Small intestine (tissue), 7 donors: ENCODE measurements around the gene GPR173. TPM values are rescaled to one million over a fixed set of nuclear protein-coding genes. Genes with fewer than 3 reads are reported as not detected.

Experiments
- DNase-seq, 2 donors: peaks; one replicate each; pipeline versions ENCODE4 v3.0.0 to v3.0.0-alpha.2; 2013
- FAIRE-seq: peaks from 2 replicates; lab custom pipeline; 2012; peaks lifted over from hg19 to GRCh38; lab: Jason Lieb, UNC
- H3K27ac ChIP-seq, 3 donors: one replicate each; pipeline ENCODE4 v1.5.1; 2013; ENCODE audit warnings: low read length in 2 of 3, mild to moderate bottlenecking in 2 of 3, control low read depth in 1 of 3, inconsistent platforms in 1 of 3, low read depth in 1 of 3, moderate library complexity in 1 of 3
- H3K27me3 ChIP-seq, 3 donors: one replicate each; pipeline ENCODE4 v1.6.1; 2013; ENCODE audit warnings: low read length in 3 of 3, inconsistent platforms in 1 of 3; ENCODE audit not compliant: control insufficient read depth in 3 of 3, insufficient read depth in 3 of 3
- H3K36me3 ChIP-seq, 3 donors: one replicate each; pipeline ENCODE4 v1.6.1; 2013; ENCODE audit warnings: low read length in 3 of 3, inconsistent platforms in 1 of 3, low read depth in 1 of 3, mild to moderate bottlenecking in 1 of 3, moderate library complexity in 1 of 3; ENCODE audit not compliant: control insufficient read depth in 3 of 3, insufficient read depth in 2 of 3
- H3K4me1 ChIP-seq, 3 donors: one replicate each; pipeline ENCODE4 v1.6.1; 2013; ENCODE audit warnings: low read length in 2 of 3, inconsistent platforms in 1 of 3, low read depth in 1 of 3, mild to moderate bottlenecking in 1 of 3, moderate library complexity in 1 of 3; ENCODE audit not compliant: control insufficient read depth in 3 of 3, insufficient read depth in 2 of 3
- H3K4me3 ChIP-seq, 3 donors: one replicate each; pipeline ENCODE4 v1.5.1; 2013; ENCODE audit warnings: low read length in 3 of 3, control low read depth in 1 of 3, inconsistent platforms in 1 of 3, low read depth in 1 of 3, mild to moderate bottlenecking in 1 of 3, moderate library complexity in 1 of 3
- H3K9me3 ChIP-seq, 2 donors: one replicate each; pipeline ENCODE4 v1.6.1; 2013; ENCODE audit warnings: low read depth in 1 of 2, low read length in 1 of 2; ENCODE audit not compliant: control insufficient read depth in 2 of 2, insufficient read depth in 1 of 2
- WGBS, 3 donors: extraction: QIAGEN DNeasy Blood & Tissue Kit; methylation state at CpG; one replicate each; pipeline ENCODE4 v1.1.7; 2013; 5-methylcytosine and 5-hydroxymethylcytosine counted together
- polyA plus RNA-seq, 4 donors: library from polyadenylated mRNA; stranded (reverse) in 3 of 4; unstranded in 1 of 4; fragments of 200-250 nt in 3 of 4; fragments of 120-200 nt in 1 of 4; gene quantifications; one replicate each; pipeline versions ENCODE4 v1.2.1 to v1.2.3, GENCODE V29; 2013
- donor health status: healthy with polysubstance abuse.
- donor health status: control.
- donor health status: control.
- donor health status: Bipolar disorder and iron deficiency.
- donor health status: healthy.

GPR173 gene
- polyA plus RNA-seq, 4 donors, result 0.27 to 3.5 (median 1.5) TPM; not detected in 1

GRCh38 chrX:53072418-53073114, 24.0 kb downstream of the GPR173 start:
- no peak for DNase-seq
- no peaks in the 10 kb centered on the region for H3K4me1 ChIP-seq
- no peak for FAIRE-seq
- no peaks in the 10 kb centered on the region for H3K27me3 ChIP-seq
- no peaks in the 10 kb centered on the region for H3K36me3 ChIP-seq
- H3K27ac ChIP-seq, result peak overlapping the region in 1 of 3 donors; percentile 73
- H3K4me3 ChIP-seq, result no peak overlapping the region
- 70 to 79% (median 72%) methylated on average over 9 of the region's 9 CpGs for whole genome bisulfite sequencing, 3 donors
- no peaks in the 10 kb centered on the region for H3K9me3 ChIP-seq

DNA sequence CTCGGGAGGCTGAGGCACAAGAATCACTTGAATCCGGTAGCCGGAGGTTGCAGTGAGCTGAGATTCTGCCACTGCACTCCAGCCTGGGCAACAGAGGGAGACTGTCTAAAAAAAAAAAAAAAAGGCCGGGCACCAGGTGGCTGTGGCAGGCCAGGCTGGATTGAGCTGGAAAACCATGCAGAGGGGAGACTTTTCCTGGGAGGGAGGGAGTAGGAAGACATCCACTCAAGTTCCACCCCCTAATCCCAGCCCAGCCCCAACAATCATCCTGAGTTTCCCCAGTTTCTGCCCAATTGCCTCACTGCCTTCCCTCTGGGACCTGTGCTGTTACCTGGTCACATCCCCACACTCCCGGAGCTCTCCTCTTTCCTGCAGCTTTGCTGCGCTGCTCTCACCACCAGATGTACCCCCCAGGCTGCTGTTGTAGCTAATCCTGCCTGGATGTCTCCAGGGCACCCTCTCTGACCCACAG, 24.6 kb downstream of the GPR173 start:
- no peak for FAIRE-seq
- no peak for DNase-seq
- Histone ChIP-seq H3K27me3 (no peaks in the 10 kb centered on the region), H3K4me3 (no peak overlapping the region), H3K27ac (peak overlapping the region in 1 of 3 donors; percentile 21), H3K4me1 (no peaks in the 10 kb centered on the region), H3K36me3 (no peaks in the 10 kb centered on the region), H3K9me3 (no peaks in the 10 kb centered on the region)
- 67 to 78% (median 69%) methylated on average over 5 to 6 of the region's 6 CpGs for WGBS, 3 donors

GRCh38 chrX:53075011-53075410, 26.4 kb downstream of the GPR173 start:
- no peak for DNase-seq
- WGBS, 3 donors, result 60 to 77% (median 71%) methylated on average over 6 to 7 of the region's 7 CpGs
- no peak for FAIRE-seq

DNA sequence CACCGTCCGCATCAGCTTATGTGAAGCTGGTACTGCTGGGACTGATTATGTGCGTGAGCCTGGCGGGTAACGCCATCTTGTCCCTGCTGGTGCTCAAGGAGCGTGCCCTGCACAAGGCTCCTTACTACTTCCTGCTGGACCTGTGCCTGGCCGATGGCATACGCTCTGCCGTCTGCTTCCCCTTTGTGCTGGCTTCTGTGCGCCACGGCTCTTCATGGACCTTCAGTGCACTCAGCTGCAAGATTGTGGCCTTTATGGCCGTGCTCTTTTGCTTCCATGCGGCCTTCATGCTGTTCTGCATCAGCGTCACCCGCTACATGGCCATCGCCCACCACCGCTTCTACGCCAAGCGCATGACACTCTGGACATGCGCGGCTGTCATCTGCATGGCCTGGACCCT, 28.1 kb downstream of the GPR173 start:
- no peaks in the 10 kb centered on the region for H3K9me3 ChIP-seq
- H3K4me3 ChIP-seq, result no peak overlapping the region
- no peaks in the 10 kb centered on the region for H3K27me3 ChIP-seq
- no peak overlapping the region for H3K27ac ChIP-seq
- no peaks in the 10 kb centered on the region for H3K4me1 ChIP-seq
- H3K36me3 ChIP-seq, result no peaks in the 10 kb centered on the region
- 96 to 97% (median 96%) methylated on average over 17 to 21 of the region's 21 CpGs for WGBS, 3 donors
- FAIRE-seq, result no peak
- no peak for DNase-seq

More at GRCh38 chrX:53075011-53075410, 26.4 kb downstream of the GPR173 start:
- no peak overlapping the region for H3K4me3 ChIP-seq
- H3K27me3 ChIP-seq, result no peaks in the 10 kb centered on the region
- H3K27ac ChIP-seq, result no peak overlapping the region
- H3K4me1 ChIP-seq, result no peaks in the 10 kb centered on the region
- no peaks in the 10 kb centered on the region for H3K36me3 ChIP-seq
- no peaks in the 10 kb centered on the region for H3K9me3 ChIP-seq

- H3K36me3 ChIP-seq, result no peaks in the 10 kb centered on the region
- WGBS, 3 donors, result 93 to 94% (median 94%) methylated on average over 8 to 27 of the region's 27 CpGs
- no peaks in the 10 kb centered on the region for H3K4me1 ChIP-seq
- no peak overlapping the region for H3K27ac ChIP-seq
- H3K9me3 ChIP-seq, result no peaks in the 10 kb centered on the region
- H3K4me3 ChIP-seq, result no peak overlapping the region
- FAIRE-seq, result no peak
- DNase-seq, result no peak
- no peaks in the 10 kb centered on the region for H3K27me3 ChIP-seq
Measured at GRCh38 chrX:53077207-53078197, 28.9 kb downstream of the GPR173 start.

- H3K36me3 ChIP-seq, result no peaks in the 10 kb centered on the region
- no peak overlapping the region for H3K4me3 ChIP-seq
- H3K27ac ChIP-seq, result no peak overlapping the region
- H3K9me3 ChIP-seq, result no peaks in the 10 kb centered on the region
- no peaks in the 10 kb centered on the region for H3K4me1 ChIP-seq
- no peak for FAIRE-seq
- no peak for DNase-seq
- no peaks in the 10 kb centered on the region for H3K27me3 ChIP-seq
- 94 to 100% (median 100%) methylated on average over 1 of the region's 1 CpG for WGBS, 3 donors
Measured at GRCh38 chrX:53078943-53079342, 30.4 kb downstream of the GPR173 start.

DNA sequence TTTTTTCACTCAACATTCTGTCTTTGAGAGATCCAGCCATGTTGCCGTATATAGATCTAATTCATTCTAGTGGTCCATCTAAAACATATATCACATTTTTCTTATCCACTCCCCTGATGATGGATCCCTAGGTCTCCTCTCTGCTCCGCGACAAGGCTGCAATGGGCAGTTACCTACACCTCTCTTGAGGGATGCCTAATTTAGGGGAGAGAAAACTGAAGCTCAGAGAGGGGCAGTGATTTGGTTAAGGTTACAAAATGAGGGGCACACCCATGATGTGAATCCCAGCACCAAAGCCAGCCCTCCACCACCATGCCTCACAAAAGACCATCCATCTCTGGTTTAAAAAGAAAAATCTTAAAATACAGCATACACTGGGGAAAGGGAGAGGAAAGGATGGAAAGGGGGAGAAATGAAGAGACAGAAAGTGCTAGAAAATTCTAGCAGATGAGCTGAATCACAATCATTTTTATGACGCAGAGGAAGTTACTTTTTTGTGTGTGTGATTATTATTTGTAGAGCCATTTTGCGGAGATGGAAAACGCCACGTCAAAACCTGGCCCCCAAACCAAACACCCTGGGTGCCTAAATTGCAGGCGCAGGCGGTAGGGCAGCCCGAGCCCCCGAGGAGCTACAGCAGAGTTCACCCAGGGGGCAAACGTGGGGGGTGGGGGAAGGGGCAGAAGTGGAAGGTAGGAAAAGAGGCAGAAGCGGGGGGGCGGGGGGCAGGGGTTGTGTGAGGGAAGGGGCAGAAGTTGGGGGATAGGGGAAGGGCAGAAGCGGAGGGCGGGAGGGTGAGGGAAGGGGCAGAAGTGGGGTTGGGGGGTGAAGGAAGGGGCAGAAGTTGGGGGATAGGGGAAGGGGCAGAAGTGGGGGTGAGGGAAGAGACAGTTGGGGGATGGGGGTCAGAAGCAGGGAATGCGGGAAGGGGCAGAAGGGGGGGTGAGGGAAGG, 32.3 kb downstream of the GPR173 start:
- 17 to 47% (median 30%) methylated on average over 13 to 16 of the region's 17 CpGs for whole genome bisulfite sequencing, 3 donors
- H3K4me3 ChIP-seq, result no peak overlapping the region
- H3K9me3 ChIP-seq, result no peaks in the 10 kb centered on the region
- H3K27ac ChIP-seq, result peak overlapping the region in 2 of 3 donors; percentile 33 to 82
- no peak for DNase-seq
- peaks cover 0 to 11% (median 4%) of the 10 kb centered on the region in 3 donors for H3K36me3 ChIP-seq
- peak; percentile 10 for FAIRE-seq
- no peaks in the 10 kb centered on the region for H3K27me3 ChIP-seq
- no peaks in the 10 kb centered on the region for H3K4me1 ChIP-seq
